ENCODE results near the gene TMPRSS3. TPM values are rescaled to one million over a fixed set of nuclear protein-coding genes. Genes with fewer than 3 reads are reported as not detected.

Gene TMPRSS3
- total and polyA plus RNA-seq, 2 donors (not counting 1 experiment from before 2014, with no cell fraction given) = 0.10 to 0.12 TPM

- no peak overlapping the region for H2AFZ ChIP-seq (ENCODE audit: insufficient read depth, low read depth, low read length, poor library complexity, severe bottlenecking)
- H3K4me2 ChIP-seq (replicated peaks; ENCODE audit: low read depth, low read length, poor library complexity, severe bottlenecking) = no peak overlapping the region
- no peak for DNase-seq
- peaks cover 0 to 14% (median 0%) of the 10 kb centered on the region in 4 experiments for H3K27me3 ChIP-seq (replicated peaks in 1 of 4; ENCODE audit: control extremely low read depth in 1 of 4, control insufficient read depth in 3 of 4, insufficient read depth in 4 of 4, low read length in 3 of 4)
- H3K9me3 ChIP-seq (ENCODE audit: control extremely low read depth in 1 of 3, control insufficient read depth in 2 of 3, insufficient read depth in 1 of 3, low read length in 2 of 3) = no peaks in the 10 kb centered on the region
- no peak overlapping the region for H3K4me3 Mint-ChIP-seq
- H3K4me1 ChIP-seq (ENCODE audit: control insufficient read depth in 2 of 2, insufficient read depth in 2 of 2, low read length in 2 of 2) = no peaks in the 10 kb centered on the region
- no peaks in the 10 kb centered on the region for H3K4me1 Mint-ChIP-seq
- no peak overlapping the region for H3K27ac ChIP-seq (ENCODE audit: low read length in 2 of 2)
- H3K27me3 Mint-ChIP-seq = peaks cover 19% of the 10 kb centered on the region
- CTCF ChIA-PET = interaction anchor here (0.6 to 2.0 kb wide), 2 partner anchors 36 to 391 kb away, joined by 3 to 5 read pairs; no protein-coding TSS in a partner anchor
- H3K9me3 Mint-ChIP-seq (ENCODE audit: insufficient read depth) = no peaks in the 10 kb centered on the region
- H3K27ac Mint-ChIP-seq = no peak overlapping the region
- ATAC-seq (ENCODE audit: low read depth) = no peak
- H3K9ac ChIP-seq (ENCODE audit: low read length) = no peak overlapping the region
- H3K36me3 ChIP-seq (replicated peaks in 1 of 2; ENCODE audit: control extremely low read depth in 1 of 2, control insufficient read depth in 1 of 2, extremely low read depth in 1 of 2, insufficient read depth in 2 of 2, low read length in 1 of 2) = no peaks in the 10 kb centered on the region
- H4K20me1 ChIP-seq (ENCODE audit: control insufficient read depth, insufficient read depth, low read length, poor library complexity, severe bottlenecking) = no peaks in the 10 kb centered on the region
- intact Hi-C loops (cut with micrococcal nuclease) = no loop called here
- WGBS (ENCODE audit: insufficient coverage) = 87% methylated on average over 20 of the region's 25 CpGs
- H3K79me2 ChIP-seq (ENCODE audit: control insufficient read depth, insufficient read depth, low read length) = no peaks in the 10 kb centered on the region
- TF ChIP-seq EZH2 (IDR thresholded peaks at IDR 0.05; ENCODE audit: borderline replicate concordance, insufficient read depth, low read depth, low read length, poor library complexity, severe bottlenecking) = no peak
- TF ChIP-seq CTCF (IDR thresholded peaks at IDR 0.05) = no peak
- POLR2A ChIA-PET = no interaction called here
- H3K4me3 ChIP-seq (ENCODE audit: control extremely low read depth in 1 of 5, extremely low read depth in 1 of 5, insufficient read depth in 1 of 5, low read depth in 2 of 5, low read length in 4 of 5) = no peak overlapping the region
Measured at GRCh38 chr21:42373196-42373907, 22.5 kb downstream of the TMPRSS3 start.

DNA sequence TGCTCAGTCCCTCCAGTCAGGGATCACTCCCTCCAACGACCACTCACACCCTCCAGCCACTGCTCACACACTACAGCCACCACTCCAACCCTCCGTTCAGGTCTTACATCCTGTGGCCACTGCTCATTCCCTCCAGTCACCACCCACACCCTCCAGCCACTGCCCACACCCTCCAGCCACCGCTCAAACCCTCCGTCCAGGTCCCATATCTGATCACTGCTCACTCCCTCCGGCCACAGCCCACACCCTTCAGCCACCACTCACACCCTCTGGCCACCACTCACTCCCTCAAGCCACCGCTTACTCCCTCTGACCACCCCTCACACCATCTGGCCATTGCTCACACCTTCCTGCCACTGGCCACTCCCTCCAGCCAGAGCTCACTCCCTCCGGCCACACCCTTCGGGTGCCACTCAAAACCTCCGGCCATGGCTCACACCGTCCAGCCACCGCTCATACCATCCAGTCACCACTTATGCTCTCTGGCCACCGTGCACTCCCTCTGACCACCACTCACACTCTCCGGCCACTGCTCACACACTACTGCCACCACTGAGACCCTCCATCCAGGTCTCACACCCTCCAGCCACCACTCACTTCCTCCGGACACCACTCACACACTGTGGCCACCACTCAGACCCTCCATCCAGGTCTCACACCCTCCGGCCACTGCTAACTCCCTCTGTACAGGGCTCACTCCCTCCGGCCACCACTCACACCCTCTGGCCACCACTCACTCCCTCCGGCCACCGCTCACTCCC lies 24.8 kb downstream of the TMPRSS3 start:
- 74% methylated on average over 18 of the region's 18 CpGs for WGBS (ENCODE audit: insufficient coverage)

More for the DNA sequence above, 24.8 kb downstream of the TMPRSS3 start:
- no peak overlapping the region for H3K4me3 ChIP-seq (ENCODE audit: control extremely low read depth in 1 of 5, extremely low read depth in 1 of 5, insufficient read depth in 1 of 5, low read depth in 2 of 5, low read length in 4 of 5)
- H3K27ac ChIP-seq (ENCODE audit: low read length in 2 of 2) = no peak overlapping the region
- no peaks in the 10 kb centered on the region for H3K79me2 ChIP-seq (ENCODE audit: control insufficient read depth, insufficient read depth, low read length)
- H3K4me2 ChIP-seq (replicated peaks; ENCODE audit: low read depth, low read length, poor library complexity, severe bottlenecking) = no peak overlapping the region
- H3K4me3 Mint-ChIP-seq = no peak overlapping the region
- H3K27me3 Mint-ChIP-seq = peaks cover 19% of the 10 kb centered on the region
- ChIA-PET POLR2A (no interaction called here), CTCF (no interaction called here)
- DNase-seq (no peak), ATAC-seq (ENCODE audit: low read depth) (no peak)
- no peaks in the 10 kb centered on the region for H3K36me3 ChIP-seq (replicated peaks in 1 of 2; ENCODE audit: control extremely low read depth in 1 of 2, control insufficient read depth in 1 of 2, extremely low read depth in 1 of 2, insufficient read depth in 2 of 2, low read length in 1 of 2)
- no peak overlapping the region for H3K9ac ChIP-seq (ENCODE audit: low read length)
- no peaks in the 10 kb centered on the region for H4K20me1 ChIP-seq (ENCODE audit: control insufficient read depth, insufficient read depth, low read length, poor library complexity, severe bottlenecking)
- no peaks in the 10 kb centered on the region for H3K4me1 Mint-ChIP-seq
- intact Hi-C loops (cut with micrococcal nuclease) = no loop called here
- no peaks in the 10 kb centered on the region for H3K9me3 Mint-ChIP-seq (ENCODE audit: insufficient read depth)
- H3K27ac Mint-ChIP-seq = no peak overlapping the region
- TF ChIP-seq CTCF (IDR thresholded peaks at IDR 0.05) = no peak
- TF ChIP-seq EZH2 (IDR thresholded peaks at IDR 0.05; ENCODE audit: borderline replicate concordance, insufficient read depth, low read depth, low read length, poor library complexity, severe bottlenecking) = no peak
- no peak overlapping the region for H2AFZ ChIP-seq (ENCODE audit: insufficient read depth, low read depth, low read length, poor library complexity, severe bottlenecking)
- no peaks in the 10 kb centered on the region for H3K9me3 ChIP-seq (ENCODE audit: control extremely low read depth in 1 of 3, control insufficient read depth in 2 of 3, insufficient read depth in 1 of 3, low read length in 2 of 3)
- peaks cover 0 to 16% (median 0%) of the 10 kb centered on the region in 4 experiments for H3K27me3 ChIP-seq (replicated peaks in 1 of 4; ENCODE audit: control extremely low read depth in 1 of 4, control insufficient read depth in 3 of 4, insufficient read depth in 4 of 4, low read length in 3 of 4)
- no peaks in the 10 kb centered on the region for H3K4me1 ChIP-seq (ENCODE audit: control insufficient read depth in 2 of 2, insufficient read depth in 2 of 2, low read length in 2 of 2)

Data from B cell (primary cell).